ENCODE data around the gene ZMIZ2.
"Not testable (repeated sequence)": the region's sequence is repeated elsewhere in the genome, so short reads cannot be mapped to it uniquely, and the experiment has no call there.

Gene ZMIZ2

GRCh38 chr7:44729949-44730590 is 18.6 kb upstream of the ZMIZ2 start:
- DNase-seq (ENCODE audit: low spot score), result no peak

GRCh38 chr7:44732971-44733370 is 15.7 kb upstream of the ZMIZ2 start:
- not testable (repeated sequence) for DNase-seq (ENCODE audit: low spot score)

GRCh38 chr7:44733708-44734481 is 14.8 kb upstream of the ZMIZ2 start:
- no peak for DNase-seq (ENCODE audit: low spot score)

- no peak for DNase-seq (ENCODE audit: low spot score)
These were observed 13.1 kb upstream of the ZMIZ2 start for GRCh38 chr7:44735403-44736165.

- DNase-seq (ENCODE audit: low spot score), result no peak
These were observed 11.8 kb upstream of the ZMIZ2 start for GRCh38 chr7:44736896-44737295.

- no peak for DNase-seq (ENCODE audit: low spot score)
These were observed 10.5 kb upstream of the ZMIZ2 start for GRCh38 chr7:44738051-44738723.

GRCh38 chr7:44738876-44739665 is 9.6 kb upstream of the ZMIZ2 start:
- DNase-seq (ENCODE audit: low spot score), result no peak

- DNase-seq (ENCODE audit: low spot score), result no peak
These were observed 8.6 kb upstream of the ZMIZ2 start for GRCh38 chr7:44740055-44740454.

GRCh38 chr7:44743750-44744149 is 4.9 kb upstream of the ZMIZ2 start:
- no peak for DNase-seq (ENCODE audit: low spot score)

GRCh38 chr7:44748948-44749731 is 493 bp downstream of the ZMIZ2 start:
- DNase-seq (ENCODE audit: low spot score), result no peak

GRCh38 chr7:44749992-44750391 is 1.3 kb downstream of the ZMIZ2 start:
- DNase-seq (ENCODE audit: low spot score), result no peak

- DNase-seq (ENCODE audit: low spot score), result no peak
These were observed 1.8 kb downstream of the ZMIZ2 start for GRCh38 chr7:44750424-44750823.

GRCh38 chr7:44750921-44751571 is 2.4 kb downstream of the ZMIZ2 start:
- no peak for DNase-seq (ENCODE audit: low spot score)

GRCh38 chr7:44752822-44753221 is 4.2 kb downstream of the ZMIZ2 start:
- DNase-seq (ENCODE audit: low spot score), result no peak

GRCh38 chr7:44754802-44755697 is 6.4 kb downstream of the ZMIZ2 start:
- DNase-seq (ENCODE audit: low spot score), result peak; percentile 23

- no peak for DNase-seq (ENCODE audit: low spot score)
These were observed 7.3 kb downstream of the ZMIZ2 start for GRCh38 chr7:44755698-44756627.

GRCh38 chr7:44756904-44757303 is 8.3 kb downstream of the ZMIZ2 start:
- DNase-seq (ENCODE audit: low spot score), result no peak

GRCh38 chr7:44757311-44757710 is 8.7 kb downstream of the ZMIZ2 start:
- DNase-seq (ENCODE audit: low spot score), result no peak

Data from hematopoietic multipotent progenitor cell treated with erythropoietin and hydrocortisone succinate and interleukin-3 and kit ligand, for 17 days (in vitro differentiated cells).